Measurements from ENCODE around the gene ZFAND2A.

DNA sequence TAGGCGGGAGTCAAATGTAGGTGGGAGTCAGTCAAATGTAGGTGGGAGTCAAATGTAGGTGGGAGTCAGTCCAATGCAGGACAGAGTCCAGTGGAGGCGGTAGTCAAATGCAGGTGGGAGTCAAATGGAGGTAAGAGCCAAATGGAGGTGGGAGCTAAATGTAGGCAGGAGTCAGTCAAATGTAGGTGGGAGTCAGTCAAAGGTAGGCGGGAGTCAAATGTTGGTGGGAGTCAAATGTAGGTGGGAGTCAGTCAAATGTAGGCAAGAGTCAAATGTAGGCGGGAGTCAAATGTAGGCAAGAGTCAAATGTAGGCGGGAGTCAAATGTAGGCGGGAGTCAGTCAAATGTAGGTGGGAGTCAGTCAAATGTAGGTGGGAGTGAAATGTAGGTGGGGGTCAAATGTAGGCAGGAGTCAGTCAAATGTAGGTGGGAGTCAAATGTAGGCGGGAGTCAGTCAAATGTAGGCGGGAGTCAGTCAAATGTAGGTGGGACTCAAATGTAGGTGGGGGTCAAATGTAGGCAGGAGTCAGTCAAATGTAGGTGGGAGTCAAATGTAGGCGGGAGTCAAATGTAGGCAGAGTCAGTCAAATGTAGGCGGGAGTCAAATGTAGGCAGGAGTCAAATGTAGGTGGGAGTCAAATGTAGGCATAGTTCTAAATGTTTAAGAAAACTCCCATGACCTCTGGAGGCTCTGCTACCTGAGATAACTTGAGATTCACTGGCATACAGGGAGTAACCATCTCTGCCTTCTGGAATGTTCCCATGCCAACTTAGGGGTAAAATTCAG lies 30.2 kb upstream of the ZFAND2A start:
- TF ChIP-seq, protein P1, sequence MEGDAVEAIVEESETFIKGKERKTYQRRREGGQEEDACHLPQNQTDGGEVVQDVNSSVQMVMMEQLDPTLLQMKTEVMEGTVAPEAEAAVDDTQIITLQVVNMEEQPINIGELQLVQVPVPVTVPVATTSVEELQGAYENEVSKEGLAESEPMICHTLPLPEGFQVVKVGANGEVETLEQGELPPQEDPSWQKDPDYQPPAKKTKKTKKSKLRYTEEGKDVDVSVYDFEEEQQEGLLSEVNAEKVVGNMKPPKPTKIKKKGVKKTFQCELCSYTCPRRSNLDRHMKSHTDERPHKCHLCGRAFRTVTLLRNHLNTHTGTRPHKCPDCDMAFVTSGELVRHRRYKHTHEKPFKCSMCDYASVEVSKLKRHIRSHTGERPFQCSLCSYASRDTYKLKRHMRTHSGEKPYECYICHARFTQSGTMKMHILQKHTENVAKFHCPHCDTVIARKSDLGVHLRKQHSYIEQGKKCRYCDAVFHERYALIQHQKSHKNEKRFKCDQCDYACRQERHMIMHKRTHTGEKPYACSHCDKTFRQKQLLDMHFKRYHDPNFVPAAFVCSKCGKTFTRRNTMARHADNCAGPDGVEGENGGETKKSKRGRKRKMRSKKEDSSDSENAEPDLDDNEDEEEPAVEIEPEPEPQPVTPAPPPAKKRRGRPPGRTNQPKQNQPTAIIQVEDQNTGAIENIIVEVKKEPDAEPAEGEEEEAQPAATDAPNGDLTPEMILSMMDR (IDR thresholded peaks at IDR 0.05) = no peak
- TF ChIP-seq POLR2A (IDR thresholded peaks at IDR 0.05) = no peak

Data from thyroid gland (tissue), 4 donors.